ENCODE results near the gene SPOCD1.

Gene SPOCD1

GRCh38 chr1:31754397-31754796 lies 61.4 kb downstream of the SPOCD1 start:
- DNase-seq: no peak

- DNase-seq: no peak
Measured at GRCh38 chr1:31753707-31754349, 62.0 kb downstream of the SPOCD1 start.

- no peak for DNase-seq
Measured at GRCh38 chr1:31752952-31753475, 62.8 kb downstream of the SPOCD1 start.

GRCh38 chr1:31752258-31752657 lies 63.6 kb downstream of the SPOCD1 start:
- DNase-seq: no peak

GRCh38 chr1:31751822-31752241 lies 64.0 kb downstream of the SPOCD1 start:
- DNase-seq: no peak

- no peak for DNase-seq
Measured at GRCh38 chr1:31750858-31751510, 64.8 kb downstream of the SPOCD1 start.

GRCh38 chr1:31749785-31750735 lies 65.8 kb downstream of the SPOCD1 start:
- DNase-seq: no peak

GRCh38 chr1:31748365-31748764 lies 67.5 kb downstream of the SPOCD1 start:
- no peak for DNase-seq

GRCh38 chr1:31747304-31747703 lies 68.5 kb downstream of the SPOCD1 start:
- no peak for DNase-seq

GRCh38 chr1:31746687-31747086 lies 69.1 kb downstream of the SPOCD1 start:
- DNase-seq: no peak

GRCh38 chr1:31745946-31746670 lies 69.7 kb downstream of the SPOCD1 start:
- peak; percentile 48 for DNase-seq

GRCh38 chr1:31745096-31745945 lies 70.5 kb downstream of the SPOCD1 start:
- peak; percentile 84 for DNase-seq

- DNase-seq: no peak
Measured at GRCh38 chr1:31744165-31744888, 71.5 kb downstream of the SPOCD1 start.

- DNase-seq: no peak
Measured at GRCh38 chr1:31742462-31743212, 73.2 kb downstream of the SPOCD1 start.
